Measurements from ENCODE around the gene MAPK8. TPM values are rescaled to one million over a fixed set of nuclear protein-coding genes. Genes with fewer than 3 reads are reported as not detected.

MAPK8 gene
- total RNA-seq, 4 donors from 2014 or later, result 36.1 to 51.5 (median 46.9) TPM

DNA sequence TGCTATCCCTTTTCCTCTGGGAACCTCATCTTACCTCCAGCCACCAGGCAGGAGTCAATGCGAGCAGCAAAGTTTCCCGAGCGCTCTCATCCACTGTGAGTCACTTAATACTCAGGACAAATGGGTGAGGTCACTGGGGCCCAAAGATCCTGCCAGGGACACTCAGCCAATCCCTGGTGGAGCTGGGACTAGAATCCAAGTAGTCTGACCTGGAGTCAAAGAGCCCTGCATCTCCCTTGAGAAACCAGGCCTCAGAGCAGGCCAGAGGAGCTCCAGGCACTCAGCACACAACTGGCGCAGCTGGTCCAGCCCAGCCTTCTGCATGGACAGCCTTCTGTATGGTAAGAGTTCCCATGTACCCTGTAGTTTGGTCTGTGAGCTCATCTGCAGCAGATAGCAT, 142.3 kb downstream of the MAPK8 start:
- ATAC-seq (ENCODE audit: low FRiP score), result no peak
- no peak for DNase-seq (ENCODE audit: low spot score)
- TF ChIP-seq, protein P1, sequence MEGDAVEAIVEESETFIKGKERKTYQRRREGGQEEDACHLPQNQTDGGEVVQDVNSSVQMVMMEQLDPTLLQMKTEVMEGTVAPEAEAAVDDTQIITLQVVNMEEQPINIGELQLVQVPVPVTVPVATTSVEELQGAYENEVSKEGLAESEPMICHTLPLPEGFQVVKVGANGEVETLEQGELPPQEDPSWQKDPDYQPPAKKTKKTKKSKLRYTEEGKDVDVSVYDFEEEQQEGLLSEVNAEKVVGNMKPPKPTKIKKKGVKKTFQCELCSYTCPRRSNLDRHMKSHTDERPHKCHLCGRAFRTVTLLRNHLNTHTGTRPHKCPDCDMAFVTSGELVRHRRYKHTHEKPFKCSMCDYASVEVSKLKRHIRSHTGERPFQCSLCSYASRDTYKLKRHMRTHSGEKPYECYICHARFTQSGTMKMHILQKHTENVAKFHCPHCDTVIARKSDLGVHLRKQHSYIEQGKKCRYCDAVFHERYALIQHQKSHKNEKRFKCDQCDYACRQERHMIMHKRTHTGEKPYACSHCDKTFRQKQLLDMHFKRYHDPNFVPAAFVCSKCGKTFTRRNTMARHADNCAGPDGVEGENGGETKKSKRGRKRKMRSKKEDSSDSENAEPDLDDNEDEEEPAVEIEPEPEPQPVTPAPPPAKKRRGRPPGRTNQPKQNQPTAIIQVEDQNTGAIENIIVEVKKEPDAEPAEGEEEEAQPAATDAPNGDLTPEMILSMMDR (IDR thresholded peaks at IDR 0.05), result no peak

DNA sequence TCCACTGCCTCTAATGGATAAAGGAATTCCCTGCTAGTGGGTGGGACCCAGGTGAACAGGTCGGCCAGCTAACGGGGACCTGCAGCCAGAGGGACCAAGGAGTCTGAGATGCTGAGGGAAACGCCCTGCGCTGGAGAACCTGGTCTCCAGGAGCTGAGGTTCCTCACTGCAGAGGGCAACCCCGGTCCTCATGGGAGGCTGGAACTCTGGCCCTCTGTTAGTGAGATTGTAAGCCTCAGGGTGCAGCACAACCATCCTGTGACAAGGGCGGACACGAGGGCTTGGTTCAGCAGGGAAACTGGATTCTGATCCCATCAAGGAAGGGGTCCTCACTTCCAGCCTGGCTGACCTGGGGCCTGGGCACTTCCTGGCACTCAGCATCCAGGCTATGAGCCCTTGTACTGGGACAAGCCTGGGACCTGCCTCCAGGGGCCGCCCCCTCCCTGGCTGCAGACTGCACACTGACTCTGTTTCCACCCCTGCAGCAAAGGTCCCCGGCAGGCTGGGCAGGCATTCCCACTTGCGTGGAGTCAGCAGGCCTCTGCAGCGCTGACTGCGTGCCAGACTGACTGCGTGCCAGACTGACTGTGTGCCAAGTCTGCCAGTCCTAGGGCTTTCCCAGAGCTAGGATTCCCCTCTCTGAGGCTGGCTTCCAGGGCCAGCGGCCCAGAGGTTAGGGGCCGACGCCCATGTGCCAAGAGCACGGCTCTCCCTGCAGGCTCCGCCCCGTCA, 143.2 kb downstream of the MAPK8 start:
- DNase-seq (ENCODE audit: low spot score) (no peak), ATAC-seq (ENCODE audit: low FRiP score) (no peak)
- TF ChIP-seq, protein P1 (IDR thresholded peaks at IDR 0.05), result no peak

DNA sequence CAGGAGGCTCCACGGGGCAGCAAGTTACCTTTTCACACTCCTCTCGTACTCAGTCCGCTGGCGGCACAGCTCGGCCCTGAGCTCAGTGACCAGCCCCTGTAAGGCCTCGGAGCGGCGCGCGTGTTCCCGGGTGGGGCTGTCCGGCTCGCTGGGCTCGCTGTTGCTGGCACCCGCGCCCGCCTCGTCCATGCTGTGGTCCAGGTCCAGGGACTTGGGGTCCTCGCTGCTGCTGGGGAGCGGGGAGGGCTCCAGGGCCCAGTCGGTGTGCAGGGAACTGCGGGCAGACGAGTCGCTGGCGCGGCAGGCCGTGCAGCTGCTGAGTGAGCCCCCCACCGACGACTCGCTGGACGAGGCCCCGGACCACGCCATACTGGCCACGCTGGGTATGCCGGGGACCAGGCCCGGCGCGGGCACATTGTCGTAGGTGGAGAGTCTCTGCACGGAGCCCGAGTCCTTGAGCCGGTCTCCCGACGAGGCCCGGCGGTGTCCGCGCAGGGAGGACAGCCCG, 143.8 kb downstream of the MAPK8 start:
- TF ChIP-seq, protein P1 (IDR thresholded peaks at IDR 0.05), result no peak
- DNase-seq (ENCODE audit: low spot score), result no peak
- no peak for ATAC-seq (ENCODE audit: low FRiP score)

DNA sequence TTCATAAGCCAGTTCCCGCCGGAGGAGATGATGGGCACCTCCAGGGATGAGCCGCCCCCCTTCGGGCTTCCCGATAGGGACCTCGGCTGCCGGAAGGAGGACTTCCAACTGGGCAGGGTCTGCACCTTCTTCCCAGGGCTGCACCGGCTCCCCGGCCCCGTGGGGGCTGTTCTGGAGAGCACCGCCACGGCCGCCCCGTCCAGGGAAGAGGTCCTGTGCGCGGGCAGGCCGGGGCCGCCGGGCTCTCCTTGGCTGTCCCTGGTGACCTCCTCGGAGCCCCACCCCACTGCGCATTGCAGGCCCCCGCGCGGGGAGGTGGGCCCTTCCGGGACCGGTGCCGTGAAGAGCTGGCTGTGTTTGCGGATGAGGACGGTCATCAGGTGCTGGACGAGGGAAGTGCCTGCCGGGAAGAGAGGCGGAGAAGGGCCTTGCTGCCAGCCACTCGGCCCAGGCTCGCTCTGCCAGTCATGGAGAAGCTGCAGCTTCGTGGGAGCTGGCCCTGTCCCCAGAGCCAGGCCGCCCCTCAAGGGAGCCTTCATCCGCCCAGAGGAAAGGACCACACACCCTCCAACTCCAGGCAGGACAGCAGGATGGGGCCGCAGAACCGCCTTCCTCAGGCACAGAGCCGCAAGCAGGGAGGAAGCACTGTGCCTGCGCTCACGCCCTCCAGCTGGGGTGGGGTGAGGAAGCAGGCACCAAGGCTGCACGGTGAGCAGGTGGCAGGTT, 144.4 kb downstream of the MAPK8 start:
- ATAC-seq (ENCODE audit: low FRiP score), result no peak

DNA sequence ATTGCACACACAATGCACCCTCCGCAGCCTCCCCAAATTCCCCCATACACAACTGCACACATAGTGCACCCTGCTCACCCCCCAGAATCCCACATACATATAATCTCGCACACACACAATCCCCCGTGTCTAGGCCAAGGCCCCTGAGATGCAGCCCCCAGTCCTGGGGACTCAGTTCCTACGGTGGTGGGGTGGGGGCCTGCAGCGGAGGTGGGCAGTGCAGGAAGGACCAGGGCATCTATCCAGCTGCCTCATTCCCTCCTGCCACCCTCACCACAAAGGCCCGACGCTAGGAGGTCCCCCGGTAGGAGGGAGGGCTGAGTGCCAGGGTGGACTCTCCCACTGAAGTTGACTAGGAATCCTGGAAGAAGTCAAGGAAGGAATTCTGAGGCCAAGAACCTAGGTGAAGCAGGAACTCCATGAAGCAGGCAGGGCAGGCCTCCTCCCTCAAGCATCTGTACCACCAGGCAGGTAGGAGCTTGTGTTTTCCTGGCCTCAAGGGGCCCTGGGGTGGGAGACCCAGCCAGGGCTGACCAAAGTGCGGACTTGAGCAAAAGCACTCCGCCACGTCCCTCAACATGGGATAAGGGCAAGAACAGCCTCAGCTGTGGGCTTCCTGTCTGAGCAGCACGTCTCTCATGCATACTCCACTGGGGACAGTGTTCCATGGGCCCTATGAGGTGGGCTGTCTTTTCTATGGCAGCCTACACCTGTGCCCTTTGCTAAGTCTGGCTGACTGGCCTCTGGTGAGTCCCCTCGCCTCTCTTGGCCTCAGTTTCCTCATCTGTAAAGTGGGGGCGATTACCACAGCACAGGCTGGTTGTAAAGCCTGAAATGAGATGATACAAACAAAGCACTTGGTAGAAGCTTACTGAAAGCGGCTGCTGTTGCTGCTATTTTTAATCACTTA, 145.7 kb downstream of the MAPK8 start:
- DNase-seq (ENCODE audit: low spot score) (no peak), ATAC-seq (ENCODE audit: low FRiP score) (no peak)
- TF ChIP-seq, protein P1 (IDR thresholded peaks at IDR 0.05), result no peak

More for the DNA sequence above, 144.4 kb downstream of the MAPK8 start:
- TF ChIP-seq, protein P1 (IDR thresholded peaks at IDR 0.05), result no peak
- DNase-seq (ENCODE audit: low spot score), result no peak

DNA sequence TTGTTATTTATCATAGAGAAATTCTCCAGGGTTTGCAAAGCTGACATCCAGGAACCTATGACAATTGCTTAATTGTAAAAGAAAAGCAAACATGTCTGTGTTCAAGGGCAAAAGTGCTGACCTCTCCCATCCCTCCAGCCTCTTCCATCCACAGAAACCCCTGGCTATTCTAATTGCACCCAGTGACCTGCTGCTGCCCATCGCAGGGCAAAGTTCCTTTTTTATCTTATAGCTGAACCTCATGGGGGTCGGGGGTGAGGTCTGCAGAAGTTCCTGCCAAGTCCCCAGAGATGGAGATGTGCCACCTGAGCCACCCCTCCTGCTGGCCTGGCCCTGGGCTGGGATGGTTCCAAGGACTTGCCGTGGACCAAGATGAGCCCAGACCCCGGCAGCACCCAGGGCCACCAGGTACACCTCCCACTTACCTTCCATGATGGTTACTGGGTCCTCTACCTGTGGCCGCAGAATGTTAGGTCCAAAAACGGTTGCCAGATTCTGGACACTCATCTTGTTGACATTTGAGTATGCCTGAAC, 146.5 kb downstream of the MAPK8 start:
- TF ChIP-seq, protein P1 (IDR thresholded peaks at IDR 0.05), result no peak
- no peak for ATAC-seq (ENCODE audit: low FRiP score)
- no peak for DNase-seq (ENCODE audit: low spot score)
